Germinal center (tissue), 1 donor: ENCODE data around the gene MYO15B.
"Not testable (repeated sequence)": the region's sequence is repeated elsewhere in the genome, so short reads cannot be mapped to it uniquely, and the experiment has no call there.

Experiments used
- DNase-seq: peaks from one replicate; pipeline ENCODE4 v3.0.0; 2012; ENCODE audit warnings: mixed read lengths, low spot score

Gene MYO15B

GRCh38 chr17:75575728-75576127 lies 11.9 kb upstream of the MYO15B start:
- DNase-seq: no peak

- no peak for DNase-seq
Observed at GRCh38 chr17:75576661-75577060, 10.9 kb upstream of the MYO15B start.

GRCh38 chr17:75581121-75581725 lies 6.4 kb upstream of the MYO15B start:
- DNase-seq: not testable (repeated sequence)

GRCh38 chr17:75583197-75583596 lies 4.4 kb upstream of the MYO15B start:
- not testable (repeated sequence) for DNase-seq

- DNase-seq: no peak
Observed at GRCh38 chr17:75584849-75585175, 2.8 kb upstream of the MYO15B start.

- DNase-seq: peak; percentile 45
Observed at GRCh38 chr17:75588596-75589011, 1.0 kb downstream of the MYO15B start.

GRCh38 chr17:75589012-75589918 lies 1.7 kb downstream of the MYO15B start:
- peak; percentile 98 for DNase-seq

- DNase-seq: no peak
Observed at GRCh38 chr17:75589919-75590303, 2.3 kb downstream of the MYO15B start.

GRCh38 chr17:75590314-75590761 lies 2.7 kb downstream of the MYO15B start:
- DNase-seq: no peak

- no peak for DNase-seq
Observed at GRCh38 chr17:75590849-75591721, 3.5 kb downstream of the MYO15B start.

GRCh38 chr17:75591722-75592302 lies 4.2 kb downstream of the MYO15B start:
- DNase-seq: no peak

GRCh38 chr17:75592348-75593020 lies 4.9 kb downstream of the MYO15B start:
- DNase-seq: no peak

- not testable (repeated sequence) for DNase-seq
Observed at GRCh38 chr17:75593430-75593829, 5.8 kb downstream of the MYO15B start.

GRCh38 chr17:75594499-75595283 lies 7.1 kb downstream of the MYO15B start:
- no peak for DNase-seq

GRCh38 chr17:75595284-75595919 lies 7.8 kb downstream of the MYO15B start:
- no peak for DNase-seq

GRCh38 chr17:75595920-75596313 lies 8.3 kb downstream of the MYO15B start:
- no peak for DNase-seq

GRCh38 chr17:75596320-75597087 lies 8.9 kb downstream of the MYO15B start:
- no peak for DNase-seq

- peak; percentile 70 for DNase-seq
Observed at GRCh38 chr17:75601057-75601987, 13.7 kb downstream of the MYO15B start.
